DMS153 (cell line): Measurements from ENCODE around the gene AK1.
"Not testable (repeated sequence)": the region's sequence is repeated elsewhere in the genome, so short reads cannot be mapped to it uniquely, and the experiment has no call there.

Experiments used
- DNase-seq: peaks from one replicate; lab custom pipeline; 2025; lab: John Stamatoyannopoulos, UW

The AK1 gene

GRCh38 chr9:127847833-127848755 lies 29.4 kb downstream of the AK1 start:
- DNase-seq = no peak

- no peak for DNase-seq
These were observed 30.3 kb downstream of the AK1 start for GRCh38 chr9:127847178-127847510.

- DNase-seq = no peak
These were observed 30.9 kb downstream of the AK1 start for GRCh38 chr9:127846443-127847177.

- not testable (repeated sequence) for DNase-seq
These were observed 31.9 kb downstream of the AK1 start for GRCh38 chr9:127845619-127846018.

- DNase-seq = no peak
These were observed 32.6 kb downstream of the AK1 start for GRCh38 chr9:127844821-127845359.

DNA sequence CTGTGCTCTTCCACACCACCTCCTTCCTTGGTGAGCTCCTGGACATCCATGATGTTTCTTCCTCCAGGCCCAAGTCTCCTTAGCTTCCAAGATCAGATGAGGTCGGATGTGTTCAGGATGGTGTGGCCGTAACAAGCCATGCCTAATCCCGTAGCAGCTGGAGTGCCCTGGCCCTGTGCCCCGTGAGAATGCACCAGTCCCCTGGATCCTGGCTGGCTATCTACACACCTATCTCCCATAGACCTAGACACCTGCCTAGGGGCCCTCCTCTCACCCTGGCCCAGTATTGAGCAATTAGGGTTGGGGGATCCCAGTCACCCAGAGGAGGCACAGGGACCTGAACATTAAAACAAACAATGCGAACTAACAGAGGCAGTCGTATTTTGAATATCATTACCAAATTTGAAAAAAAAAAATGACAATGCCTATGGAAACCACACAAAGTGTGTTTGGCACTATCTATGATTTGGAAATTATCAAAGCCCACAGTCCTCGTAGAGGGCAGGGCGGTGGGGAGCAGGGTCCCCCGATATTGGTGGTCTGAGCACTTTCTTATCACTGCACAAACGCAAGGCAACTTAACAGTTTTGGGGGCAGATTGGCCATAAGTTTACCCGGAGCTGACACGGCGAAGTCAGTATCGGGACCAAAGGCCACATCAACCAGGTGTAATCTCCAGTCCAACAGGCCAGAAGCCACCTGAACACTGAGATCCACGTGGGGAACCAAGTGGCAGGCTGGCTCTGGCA lies 36.2 kb downstream of the AK1 start:
- no peak for DNase-seq

DNA sequence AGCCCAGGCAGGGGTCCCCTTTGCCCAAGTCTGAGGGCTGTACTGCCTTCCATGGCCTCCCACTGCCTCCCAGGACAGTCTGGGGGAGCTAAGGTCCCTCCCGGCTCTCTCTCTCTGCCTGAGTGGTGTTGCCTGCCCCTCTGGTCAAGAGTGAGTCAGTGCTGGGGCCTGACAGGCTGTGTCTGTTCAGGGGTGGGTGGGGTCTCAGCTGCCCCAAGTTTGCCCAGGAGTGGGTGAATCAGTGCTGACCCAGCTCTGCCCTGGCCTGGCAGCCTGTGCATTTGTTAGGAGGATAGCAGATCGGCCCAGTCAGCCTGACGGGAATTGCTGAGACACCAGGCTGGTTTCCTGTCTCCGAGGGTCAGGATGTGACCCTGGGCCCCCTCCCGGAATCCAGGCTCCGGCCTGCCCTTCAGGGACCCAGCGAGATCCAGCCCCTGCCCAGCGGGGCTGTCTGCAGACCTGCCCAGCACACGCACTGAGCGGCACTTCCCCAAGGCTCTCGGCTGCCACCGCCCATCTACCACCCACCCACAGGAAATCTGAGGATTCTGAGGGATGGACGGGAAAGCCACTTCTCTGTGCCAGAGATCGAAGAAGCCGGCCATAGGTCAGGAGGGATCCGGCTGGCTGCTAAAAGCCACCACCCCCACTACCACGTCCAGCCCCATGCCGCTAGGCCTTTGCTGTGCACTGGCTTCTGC lies 38.9 kb downstream of the AK1 start:
- no peak for DNase-seq

DNA sequence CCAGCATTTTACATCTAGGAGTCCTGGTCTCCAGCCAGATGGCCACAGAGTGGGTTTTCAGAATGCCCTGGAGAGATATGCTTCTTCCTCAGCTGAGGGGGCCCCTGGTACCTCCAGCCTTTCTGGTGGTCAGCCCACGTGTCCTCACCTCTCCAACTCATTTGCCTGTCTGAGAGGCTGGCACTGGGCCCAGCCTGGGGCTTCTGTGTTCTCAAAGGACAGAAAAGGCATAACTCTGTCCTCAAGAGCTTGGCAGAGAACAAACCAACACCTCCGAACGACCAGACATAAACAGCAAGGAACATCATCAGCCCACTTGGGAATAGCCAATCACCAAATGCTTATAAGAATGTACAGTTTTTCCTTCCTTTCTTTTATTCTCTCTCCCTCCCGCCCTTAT lies 40.1 kb downstream of the AK1 start:
- DNase-seq = no peak

- not testable (repeated sequence) for DNase-seq
These were observed 40.9 kb downstream of the AK1 start for GRCh38 chr9:127836561-127836960.

GRCh38 chr9:127835991-127836516 lies 41.4 kb downstream of the AK1 start:
- no peak for DNase-seq

DNA sequence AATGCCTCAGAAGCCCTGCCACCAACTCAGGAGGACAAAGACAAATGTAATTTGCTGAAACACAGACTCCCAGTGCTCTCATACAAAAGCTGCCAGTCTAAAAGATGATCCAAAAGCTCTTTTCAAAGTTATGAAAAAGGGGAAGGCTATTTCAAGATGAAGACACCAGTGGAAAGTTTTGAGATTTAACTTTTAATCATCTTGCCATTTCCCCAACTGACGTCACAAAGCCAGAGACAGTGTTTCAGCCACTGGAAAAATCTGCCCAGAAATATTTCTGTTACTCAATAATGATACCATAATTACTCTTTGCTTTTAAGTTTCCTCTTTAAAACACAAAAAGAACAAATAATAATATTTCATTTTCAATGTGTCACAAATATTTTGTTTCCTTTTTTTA lies 43.9 kb downstream of the AK1 start:
- no peak for DNase-seq

- DNase-seq = no peak
These were observed 45.2 kb downstream of the AK1 start for GRCh38 chr9:127832248-127832647.

GRCh38 chr9:127829205-127829906 lies 48.1 kb downstream of the AK1 start:
- no peak for DNase-seq

GRCh38 chr9:127828262-127829031 lies 49.0 kb downstream of the AK1 start:
- peak; percentile 48 for DNase-seq

DNA sequence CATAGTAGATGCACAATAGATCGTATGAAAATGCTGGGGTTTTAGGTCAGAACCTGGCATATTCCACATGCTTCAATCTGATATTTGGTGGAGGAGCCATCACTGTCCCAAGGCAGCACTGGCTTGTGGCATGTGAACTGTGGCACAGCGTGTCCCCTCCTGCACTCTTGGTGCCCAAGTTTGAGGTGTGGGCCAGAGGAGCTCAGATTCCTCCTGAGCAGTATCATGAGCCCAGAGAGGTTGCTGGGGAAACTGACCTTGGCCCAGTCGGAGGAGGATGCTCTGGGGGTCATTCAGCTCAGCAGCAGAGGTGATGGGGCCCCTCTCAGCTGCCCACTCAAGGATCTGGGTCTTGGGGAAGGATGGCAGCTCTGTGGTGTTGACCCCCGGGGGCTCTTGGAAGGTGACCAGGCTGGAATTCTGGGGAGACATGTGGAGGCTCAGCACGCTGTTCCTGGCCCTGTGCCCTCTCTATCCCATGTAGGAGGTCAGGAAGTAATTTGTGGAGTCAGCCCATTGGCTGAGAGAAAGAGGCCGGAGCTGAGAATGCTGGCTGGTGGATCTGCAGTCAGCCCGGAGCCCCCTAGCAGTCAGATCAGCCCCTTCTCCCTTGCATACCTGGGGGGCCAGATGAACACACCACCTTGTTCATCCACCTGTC lies 51.1 kb downstream of the AK1 start:
- DNase-seq = no peak

- no peak for DNase-seq
These were observed 52.0 kb downstream of the AK1 start for GRCh38 chr9:127825319-127826051.

- no peak for DNase-seq
These were observed 55.4 kb downstream of the AK1 start for GRCh38 chr9:127822108-127822507.

DNA sequence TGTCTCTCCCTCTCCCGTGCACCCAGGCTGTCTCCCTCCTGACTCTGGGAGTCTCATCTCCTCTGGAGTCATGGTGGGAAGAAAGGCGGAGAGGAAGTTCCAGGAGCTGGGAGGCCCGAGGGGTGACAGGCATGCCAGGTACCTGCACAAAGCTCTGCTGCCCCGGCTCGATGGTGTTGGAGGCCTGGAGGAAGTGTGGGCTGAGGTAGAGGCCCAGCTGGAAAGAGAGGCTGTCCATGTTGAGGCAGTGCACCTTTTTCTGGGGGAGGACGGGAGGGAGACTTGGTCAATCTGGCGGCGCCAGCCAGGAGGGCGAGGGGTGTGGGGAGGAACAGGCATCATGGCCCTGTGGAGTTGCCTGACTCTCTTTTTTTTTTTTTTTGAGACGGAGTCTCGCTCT lies 58.9 kb downstream of the AK1 start:
- DNase-seq = no peak
